Measurements from ENCODE around the gene PSMB5.

GRCh38 chr14:23021434-23021833 lies 13.3 kb downstream of the PSMB5 start:
- no peak for TF ChIP-seq POLR2A (IDR thresholded peaks at IDR 0.05)
- TF ChIP-seq, protein P1, sequence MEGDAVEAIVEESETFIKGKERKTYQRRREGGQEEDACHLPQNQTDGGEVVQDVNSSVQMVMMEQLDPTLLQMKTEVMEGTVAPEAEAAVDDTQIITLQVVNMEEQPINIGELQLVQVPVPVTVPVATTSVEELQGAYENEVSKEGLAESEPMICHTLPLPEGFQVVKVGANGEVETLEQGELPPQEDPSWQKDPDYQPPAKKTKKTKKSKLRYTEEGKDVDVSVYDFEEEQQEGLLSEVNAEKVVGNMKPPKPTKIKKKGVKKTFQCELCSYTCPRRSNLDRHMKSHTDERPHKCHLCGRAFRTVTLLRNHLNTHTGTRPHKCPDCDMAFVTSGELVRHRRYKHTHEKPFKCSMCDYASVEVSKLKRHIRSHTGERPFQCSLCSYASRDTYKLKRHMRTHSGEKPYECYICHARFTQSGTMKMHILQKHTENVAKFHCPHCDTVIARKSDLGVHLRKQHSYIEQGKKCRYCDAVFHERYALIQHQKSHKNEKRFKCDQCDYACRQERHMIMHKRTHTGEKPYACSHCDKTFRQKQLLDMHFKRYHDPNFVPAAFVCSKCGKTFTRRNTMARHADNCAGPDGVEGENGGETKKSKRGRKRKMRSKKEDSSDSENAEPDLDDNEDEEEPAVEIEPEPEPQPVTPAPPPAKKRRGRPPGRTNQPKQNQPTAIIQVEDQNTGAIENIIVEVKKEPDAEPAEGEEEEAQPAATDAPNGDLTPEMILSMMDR (IDR thresholded peaks at IDR 0.05): no peak
